ENCODE data around the gene PTTG2. TPM values are rescaled to one million over a fixed set of nuclear protein-coding genes. Genes with fewer than 3 reads are reported as not detected.

PTTG2 gene
- total and polyA plus RNA-seq, 2 of the 4 experiments (the other 2 are of a cell fraction), result not detected

DNA sequence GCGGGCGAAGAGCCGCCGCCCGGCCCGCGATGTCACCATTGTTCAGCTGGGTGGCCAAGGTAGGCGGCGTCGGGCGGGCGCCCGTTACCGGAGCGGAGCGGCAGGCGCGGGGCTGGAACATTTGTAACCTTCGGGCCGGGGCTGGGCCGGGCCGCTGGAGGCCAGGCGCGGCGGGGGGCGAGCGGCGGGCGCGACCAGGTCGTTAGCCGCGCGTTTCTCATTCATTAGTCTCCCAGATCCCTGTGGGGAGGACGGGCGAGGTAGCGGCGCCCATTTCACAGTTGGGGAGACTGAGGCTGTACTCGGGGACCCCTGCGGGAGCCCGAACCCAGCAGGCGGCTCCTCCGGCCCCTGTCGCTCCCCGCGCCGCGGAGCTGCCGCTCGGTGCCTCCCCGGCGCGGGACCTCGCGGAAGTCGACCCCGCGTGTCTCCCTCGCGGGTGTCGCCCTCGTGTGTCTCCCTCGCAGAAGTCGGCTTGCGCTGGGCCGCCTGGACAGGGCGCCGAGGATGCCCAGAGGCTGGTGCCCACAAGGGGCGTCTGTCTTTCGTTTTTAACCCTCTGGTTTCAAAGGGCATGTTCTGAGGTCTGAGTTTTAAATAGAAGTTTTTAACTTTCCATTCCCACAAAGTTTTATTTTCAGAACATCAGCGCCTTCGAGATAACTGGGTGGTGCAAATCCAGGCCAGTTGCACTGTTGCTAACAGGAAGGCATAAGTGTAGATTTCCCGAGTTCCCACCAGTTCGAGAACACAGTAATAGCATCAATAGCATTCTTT, 17.5 kb downstream of the PTTG2 start:
- peaks cover 8% of the 10 kb centered on the region for H3K4me1 ChIP-seq (ENCODE audit: control insufficient read depth, insufficient read depth, low read length)
- peak overlapping the region; percentile 11 for H2BK5ac ChIP-seq (ENCODE audit: low read depth, low read length, poor library complexity, severe bottlenecking)
- POLR2A ChIA-PET (ENCODE audit: unreplicated experiment), result no interaction called here
- H2AFZ ChIP-seq (replicated peaks; ENCODE audit: low read length, poor library complexity), result peak overlapping the region; percentile 89
- peak overlapping the region; percentile 72 for H3K14ac ChIP-seq (replicated peaks; ENCODE audit: low read depth, low read length)
- 0 out of 2 replicates have a peak overlapping the region, but pooled peaks have one; percentile 1 for H3K18ac ChIP-seq (ENCODE audit: low read depth, low read length)
- H3K27me3 ChIP-seq (ENCODE audit: control insufficient read depth, insufficient read depth, low read length), result no peaks in the 10 kb centered on the region
- H3K4ac ChIP-seq (ENCODE audit: low read depth, low read length), result peak overlapping the region; percentile 81
- H3K9me3 ChIP-seq (ENCODE audit: control insufficient read depth, insufficient read depth, low read length), result no peaks in the 10 kb centered on the region
- H3K36me3 ChIP-seq (ENCODE audit: control insufficient read depth, insufficient read depth, low read length), result no peaks in the 10 kb centered on the region
- peak overlapping the region; percentile 65 for H3K9ac ChIP-seq (ENCODE audit: low read depth, low read length)
- H3K9me1 ChIP-seq (ENCODE audit: insufficient read depth, low read length), result peaks cover 15% of the 10 kb centered on the region
- H2AK5ac ChIP-seq (ENCODE audit: low read depth, low read length), result peak overlapping the region; percentile 85; the same call in 1 of the 2 replicates
- CTCF ChIA-PET, result interaction anchor here (0.6 to 1.9 kb wide), 4 partner anchors 58 to 341 kb away, joined by 3 to 9 read pairs (median 7); no protein-coding TSS in a partner anchor
- 0% methylated on average over 30 of the region's 74 CpGs; no CpG with 5 or more reads in 1 of the 2 experiments for WGBS, 2 experiments (ENCODE audit: extremely low coverage in 2 of 2, insufficient read length in 1 of 2)
- H4K20me1 ChIP-seq (ENCODE audit: insufficient read depth, low read length), result peaks cover 8% of the 10 kb centered on the region; the same call in 1 of the 2 replicates
- H4K5ac ChIP-seq (ENCODE audit: low read depth, low read length), result peak overlapping the region; percentile 30; the same call in 1 of the 2 replicates
- dilution Hi-C loops (cut with HindIII; ENCODE audit: low sequenced_read_pairs, unreplicated experiment), result no loop called here
- intact Hi-C loops (cut with micrococcal nuclease), result loop anchor here (1.0 to 2.0 kb wide), 3 partner anchors 27 to 151 kb away; partner anchors contain the start of gene PGM2
- peak overlapping the region; percentile 18; the same call in 1 of the 2 replicates for H3K27ac ChIP-seq (ENCODE audit: insufficient read depth, low read length)
- peak overlapping the region; percentile 39; the same call in 1 of the 2 replicates for H3K56ac ChIP-seq (ENCODE audit: extremely low read depth, insufficient read depth, low read length)
- in situ Hi-C loops (cut with MboI; ENCODE audit: low sequenced_read_pairs), result no loop called here
- peak overlapping the region; percentile 45; the same call in 1 of the 3 replicates for H2BK15ac ChIP-seq (ENCODE audit: low read depth, low read length)
- H3K4me3 ChIP-seq (ENCODE audit: insufficient read depth, low read depth, low read length), result peak overlapping the region; percentile 76
- H3K79me1 ChIP-seq (ENCODE audit: low read depth in 1 of 2, low read length in 2 of 2), result peaks cover 16 to 38% of the 10 kb centered on the region in 2 experiments; a peak in 3 of 4 replicates
- peak overlapping the region; percentile 84 for H2BK20ac ChIP-seq (ENCODE audit: low read depth, low read length)
- peak; percentile 76 for ATAC-seq (ENCODE audit: low read depth)
- peak overlapping the region; percentile 38 for H4K91ac ChIP-seq (ENCODE audit: insufficient read depth, low read depth, low read length)
- H4K8ac ChIP-seq (ENCODE audit: low read depth in 2 of 2, low read length in 2 of 2), result peak overlapping the region; percentile 28 to 49; a peak in 2 of 4 replicates
- no TSS peak for BruUV-seq (replicated peaks)
- H3K4me2 ChIP-seq (ENCODE audit: low read depth, low read length), result peak overlapping the region; percentile 99
- peak overlapping the region; percentile 4; the same call in 1 of the 2 replicates for H2BK120ac ChIP-seq (ENCODE audit: low read depth, low read length)
- peak; percentile 55 for DNase-seq
- H2AK9ac ChIP-seq (replicated peaks; ENCODE audit: low read depth, low read length, poor library complexity), result peak overlapping the region; percentile 95
- peak overlapping the region; percentile 94 for H3K23ac ChIP-seq (ENCODE audit: low read depth, low read length)
- TF ChIP-seq RCOR1 (IDR thresholded peaks at IDR 0.05; ENCODE audit: insufficient replicate concordance, low read length), result peak; percentile 24
- no peak for TF ChIP-seq NFE2L2 (IDR thresholded peaks at IDR 0.05; ENCODE audit: low read depth, low read length)
- peak; percentile 39 for TF ChIP-seq SMC3 (IDR thresholded peaks at IDR 0.05; ENCODE audit: low read depth, low read length)
- no peak for TF ChIP-seq MXI1 (IDR thresholded peaks at IDR 0.05; ENCODE audit: borderline replicate concordance, low read depth, low read length)
- TF ChIP-seq ELK1 (IDR thresholded peaks at IDR 0.05; ENCODE audit: borderline replicate concordance, low read depth, low read length), result no peak
- 0 out of 2 replicates have a peak, but pooled peaks have one; percentile 34 for TF ChIP-seq POLR2A (IDR thresholded peaks at IDR 0.05; ENCODE audit: low read depth, low read length)
- no peak for TF ChIP-seq USF2 (IDR thresholded peaks at IDR 0.05; ENCODE audit: low read depth, low read length)
- peak; percentile 62 for TF ChIP-seq CTCF (conservative IDR thresholded peaks at IDR 0.05; ENCODE audit: low read depth, low read length)
- TF ChIP-seq FOS (IDR thresholded peaks at IDR 0.05; ENCODE audit: low read depth, low read length), result no peak
- TF ChIP-seq BHLHE40 (IDR thresholded peaks at IDR 0.05; ENCODE audit: low read depth, low read length), result no peak
- TF ChIP-seq RAD21 (IDR thresholded peaks at IDR 0.05; ENCODE audit: low read length), result peak; percentile 49
- TF ChIP-seq MAFK (IDR thresholded peaks at IDR 0.05; ENCODE audit: low read depth, low read length), result no peak
- no peak for TF ChIP-seq CEBPB (IDR thresholded peaks at IDR 0.05; ENCODE audit: low read depth, low read length)
